ENCODE measurements around the gene PDCD2. TPM values are rescaled to one million over a fixed set of nuclear protein-coding genes. Genes with fewer than 3 reads are reported as not detected.
A peak's percentile ranks its signal among the peaks of the same experiment; 100 is the strongest.

PDCD2 gene
- total and polyA plus RNA-seq, 9 of the 15 experiments (the other 6 are each of a cell fraction or from before 2014, with no cell fraction given), result 67.3 to 430 (median 318) TPM

DNA sequence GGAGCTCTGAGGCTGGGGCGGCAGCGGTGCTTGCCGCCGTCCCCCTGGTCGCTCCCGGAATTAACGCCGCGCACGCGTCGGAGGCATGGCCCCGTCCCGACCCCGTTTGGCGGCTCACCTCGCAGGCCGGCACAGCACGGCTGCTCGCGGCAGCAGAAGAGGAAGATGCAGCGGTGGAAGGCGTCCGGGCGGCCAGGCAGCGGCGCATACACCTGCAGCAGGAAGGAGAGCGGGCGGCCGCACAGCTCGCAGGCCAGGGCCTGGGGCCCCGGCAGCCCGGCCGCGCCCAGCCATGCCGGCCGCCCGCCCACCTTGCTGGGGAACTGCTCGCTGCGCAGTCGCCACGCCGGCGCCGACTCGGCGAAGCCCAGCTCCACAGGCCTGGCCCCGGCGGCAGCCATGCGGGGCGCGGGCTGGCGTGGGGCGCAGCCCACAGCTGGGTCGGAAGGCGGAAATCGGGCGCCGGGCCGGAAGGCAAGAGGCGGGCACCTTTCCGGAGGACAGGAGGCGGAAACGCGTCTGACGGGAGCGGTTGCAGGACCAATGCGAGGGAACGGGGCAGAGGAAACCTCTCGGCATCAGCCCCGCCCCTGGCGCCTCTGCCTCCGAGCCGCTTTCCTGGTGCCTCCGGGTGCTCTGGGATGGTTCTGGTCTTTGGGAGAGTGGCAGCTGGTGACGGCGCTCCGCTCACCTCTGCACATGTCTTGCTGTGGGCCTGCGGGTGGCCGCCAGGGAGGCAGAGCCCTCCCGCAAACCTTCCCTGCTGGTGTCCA, at the start of gene PDCD2 (continued):
- TF ChIP-seq, protein P1, sequence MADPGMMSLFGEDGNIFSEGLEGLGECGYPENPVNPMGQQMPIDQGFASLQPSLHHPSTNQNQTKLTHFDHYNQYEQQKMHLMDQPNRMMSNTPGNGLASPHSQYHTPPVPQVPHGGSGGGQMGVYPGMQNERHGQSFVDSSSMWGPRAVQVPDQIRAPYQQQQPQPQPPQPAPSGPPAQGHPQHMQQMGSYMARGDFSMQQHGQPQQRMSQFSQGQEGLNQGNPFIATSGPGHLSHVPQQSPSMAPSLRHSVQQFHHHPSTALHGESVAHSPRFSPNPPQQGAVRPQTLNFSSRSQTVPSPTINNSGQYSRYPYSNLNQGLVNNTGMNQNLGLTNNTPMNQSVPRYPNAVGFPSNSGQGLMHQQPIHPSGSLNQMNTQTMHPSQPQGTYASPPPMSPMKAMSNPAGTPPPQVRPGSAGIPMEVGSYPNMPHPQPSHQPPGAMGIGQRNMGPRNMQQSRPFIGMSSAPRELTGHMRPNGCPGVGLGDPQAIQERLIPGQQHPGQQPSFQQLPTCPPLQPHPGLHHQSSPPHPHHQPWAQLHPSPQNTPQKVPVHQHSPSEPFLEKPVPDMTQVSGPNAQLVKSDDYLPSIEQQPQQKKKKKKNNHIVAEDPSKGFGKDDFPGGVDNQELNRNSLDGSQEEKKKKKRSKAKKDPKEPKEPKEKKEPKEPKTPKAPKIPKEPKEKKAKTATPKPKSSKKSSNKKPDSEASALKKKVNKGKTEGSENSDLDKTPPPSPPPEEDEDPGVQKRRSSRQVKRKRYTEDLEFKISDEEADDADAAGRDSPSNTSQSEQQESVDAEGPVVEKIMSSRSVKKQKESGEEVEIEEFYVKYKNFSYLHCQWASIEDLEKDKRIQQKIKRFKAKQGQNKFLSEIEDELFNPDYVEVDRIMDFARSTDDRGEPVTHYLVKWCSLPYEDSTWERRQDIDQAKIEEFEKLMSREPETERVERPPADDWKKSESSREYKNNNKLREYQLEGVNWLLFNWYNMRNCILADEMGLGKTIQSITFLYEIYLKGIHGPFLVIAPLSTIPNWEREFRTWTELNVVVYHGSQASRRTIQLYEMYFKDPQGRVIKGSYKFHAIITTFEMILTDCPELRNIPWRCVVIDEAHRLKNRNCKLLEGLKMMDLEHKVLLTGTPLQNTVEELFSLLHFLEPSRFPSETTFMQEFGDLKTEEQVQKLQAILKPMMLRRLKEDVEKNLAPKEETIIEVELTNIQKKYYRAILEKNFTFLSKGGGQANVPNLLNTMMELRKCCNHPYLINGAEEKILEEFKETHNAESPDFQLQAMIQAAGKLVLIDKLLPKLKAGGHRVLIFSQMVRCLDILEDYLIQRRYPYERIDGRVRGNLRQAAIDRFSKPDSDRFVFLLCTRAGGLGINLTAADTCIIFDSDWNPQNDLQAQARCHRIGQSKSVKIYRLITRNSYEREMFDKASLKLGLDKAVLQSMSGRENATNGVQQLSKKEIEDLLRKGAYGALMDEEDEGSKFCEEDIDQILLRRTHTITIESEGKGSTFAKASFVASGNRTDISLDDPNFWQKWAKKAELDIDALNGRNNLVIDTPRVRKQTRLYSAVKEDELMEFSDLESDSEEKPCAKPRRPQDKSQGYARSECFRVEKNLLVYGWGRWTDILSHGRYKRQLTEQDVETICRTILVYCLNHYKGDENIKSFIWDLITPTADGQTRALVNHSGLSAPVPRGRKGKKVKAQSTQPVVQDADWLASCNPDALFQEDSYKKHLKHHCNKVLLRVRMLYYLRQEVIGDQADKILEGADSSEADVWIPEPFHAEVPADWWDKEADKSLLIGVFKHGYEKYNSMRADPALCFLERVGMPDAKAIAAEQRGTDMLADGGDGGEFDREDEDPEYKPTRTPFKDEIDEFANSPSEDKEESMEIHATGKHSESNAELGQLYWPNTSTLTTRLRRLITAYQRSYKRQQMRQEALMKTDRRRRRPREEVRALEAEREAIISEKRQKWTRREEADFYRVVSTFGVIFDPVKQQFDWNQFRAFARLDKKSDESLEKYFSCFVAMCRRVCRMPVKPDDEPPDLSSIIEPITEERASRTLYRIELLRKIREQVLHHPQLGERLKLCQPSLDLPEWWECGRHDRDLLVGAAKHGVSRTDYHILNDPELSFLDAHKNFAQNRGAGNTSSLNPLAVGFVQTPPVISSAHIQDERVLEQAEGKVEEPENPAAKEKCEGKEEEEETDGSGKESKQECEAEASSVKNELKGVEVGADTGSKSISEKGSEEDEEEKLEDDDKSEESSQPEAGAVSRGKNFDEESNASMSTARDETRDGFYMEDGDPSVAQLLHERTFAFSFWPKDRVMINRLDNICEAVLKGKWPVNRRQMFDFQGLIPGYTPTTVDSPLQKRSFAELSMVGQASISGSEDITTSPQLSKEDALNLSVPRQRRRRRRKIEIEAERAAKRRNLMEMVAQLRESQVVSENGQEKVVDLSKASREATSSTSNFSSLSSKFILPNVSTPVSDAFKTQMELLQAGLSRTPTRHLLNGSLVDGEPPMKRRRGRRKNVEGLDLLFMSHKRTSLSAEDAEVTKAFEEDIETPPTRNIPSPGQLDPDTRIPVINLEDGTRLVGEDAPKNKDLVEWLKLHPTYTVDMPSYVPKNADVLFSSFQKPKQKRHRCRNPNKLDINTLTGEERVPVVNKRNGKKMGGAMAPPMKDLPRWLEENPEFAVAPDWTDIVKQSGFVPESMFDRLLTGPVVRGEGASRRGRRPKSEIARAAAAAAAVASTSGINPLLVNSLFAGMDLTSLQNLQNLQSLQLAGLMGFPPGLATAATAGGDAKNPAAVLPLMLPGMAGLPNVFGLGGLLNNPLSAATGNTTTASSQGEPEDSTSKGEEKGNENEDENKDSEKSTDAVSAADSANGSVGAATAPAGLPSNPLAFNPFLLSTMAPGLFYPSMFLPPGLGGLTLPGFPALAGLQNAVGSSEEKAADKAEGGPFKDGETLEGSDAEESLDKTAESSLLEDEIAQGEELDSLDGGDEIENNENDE (IDR thresholded peaks at IDR 0.05; ENCODE audit: low read depth, low read length), result no peak
- TF ChIP-seq NCOA1 (IDR thresholded peaks at IDR 0.05; ENCODE audit: low read depth) (peak; percentile 91), FIP1L1 (IDR thresholded peaks at IDR 0.05; ENCODE audit: low read depth, low read length, poor library complexity, severe bottlenecking) (peak; percentile 88), GABPB1 (CRISPR knock-in tag; IDR thresholded peaks at IDR 0.05) (peak; percentile 97), POLR2A (conservative IDR thresholded peaks at IDR 0.05) (peak; percentile 88), TAL1 (IDR thresholded peaks at IDR 0.05) (no peak), BRD4 (IDR thresholded peaks at IDR 0.05) (no peak), ZNF121 (CRISPR knock-in tag; conservative IDR thresholded peaks at IDR 0.05) (peak; percentile 45; the same call in 1 of the 2 replicates)
- TF ChIP-seq, protein P2, sequence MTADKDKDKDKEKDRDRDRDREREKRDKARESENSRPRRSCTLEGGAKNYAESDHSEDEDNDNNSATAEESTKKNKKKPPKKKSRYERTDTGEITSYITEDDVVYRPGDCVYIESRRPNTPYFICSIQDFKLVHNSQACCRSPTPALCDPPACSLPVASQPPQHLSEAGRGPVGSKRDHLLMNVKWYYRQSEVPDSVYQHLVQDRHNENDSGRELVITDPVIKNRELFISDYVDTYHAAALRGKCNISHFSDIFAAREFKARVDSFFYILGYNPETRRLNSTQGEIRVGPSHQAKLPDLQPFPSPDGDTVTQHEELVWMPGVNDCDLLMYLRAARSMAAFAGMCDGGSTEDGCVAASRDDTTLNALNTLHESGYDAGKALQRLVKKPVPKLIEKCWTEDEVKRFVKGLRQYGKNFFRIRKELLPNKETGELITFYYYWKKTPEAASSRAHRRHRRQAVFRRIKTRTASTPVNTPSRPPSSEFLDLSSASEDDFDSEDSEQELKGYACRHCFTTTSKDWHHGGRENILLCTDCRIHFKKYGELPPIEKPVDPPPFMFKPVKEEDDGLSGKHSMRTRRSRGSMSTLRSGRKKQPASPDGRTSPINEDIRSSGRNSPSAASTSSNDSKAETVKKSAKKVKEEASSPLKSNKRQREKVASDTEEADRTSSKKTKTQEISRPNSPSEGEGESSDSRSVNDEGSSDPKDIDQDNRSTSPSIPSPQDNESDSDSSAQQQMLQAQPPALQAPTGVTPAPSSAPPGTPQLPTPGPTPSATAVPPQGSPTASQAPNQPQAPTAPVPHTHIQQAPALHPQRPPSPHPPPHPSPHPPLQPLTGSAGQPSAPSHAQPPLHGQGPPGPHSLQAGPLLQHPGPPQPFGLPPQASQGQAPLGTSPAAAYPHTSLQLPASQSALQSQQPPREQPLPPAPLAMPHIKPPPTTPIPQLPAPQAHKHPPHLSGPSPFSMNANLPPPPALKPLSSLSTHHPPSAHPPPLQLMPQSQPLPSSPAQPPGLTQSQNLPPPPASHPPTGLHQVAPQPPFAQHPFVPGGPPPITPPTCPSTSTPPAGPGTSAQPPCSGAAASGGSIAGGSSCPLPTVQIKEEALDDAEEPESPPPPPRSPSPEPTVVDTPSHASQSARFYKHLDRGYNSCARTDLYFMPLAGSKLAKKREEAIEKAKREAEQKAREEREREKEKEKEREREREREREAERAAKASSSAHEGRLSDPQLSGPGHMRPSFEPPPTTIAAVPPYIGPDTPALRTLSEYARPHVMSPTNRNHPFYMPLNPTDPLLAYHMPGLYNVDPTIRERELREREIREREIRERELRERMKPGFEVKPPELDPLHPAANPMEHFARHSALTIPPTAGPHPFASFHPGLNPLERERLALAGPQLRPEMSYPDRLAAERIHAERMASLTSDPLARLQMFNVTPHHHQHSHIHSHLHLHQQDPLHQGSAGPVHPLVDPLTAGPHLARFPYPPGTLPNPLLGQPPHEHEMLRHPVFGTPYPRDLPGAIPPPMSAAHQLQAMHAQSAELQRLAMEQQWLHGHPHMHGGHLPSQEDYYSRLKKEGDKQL (CRISPR knock-in tag; IDR thresholded peaks at IDR 0.05; ENCODE audit: borderline replicate concordance), result no peak
- TF ChIP-seq, protein P3, sequence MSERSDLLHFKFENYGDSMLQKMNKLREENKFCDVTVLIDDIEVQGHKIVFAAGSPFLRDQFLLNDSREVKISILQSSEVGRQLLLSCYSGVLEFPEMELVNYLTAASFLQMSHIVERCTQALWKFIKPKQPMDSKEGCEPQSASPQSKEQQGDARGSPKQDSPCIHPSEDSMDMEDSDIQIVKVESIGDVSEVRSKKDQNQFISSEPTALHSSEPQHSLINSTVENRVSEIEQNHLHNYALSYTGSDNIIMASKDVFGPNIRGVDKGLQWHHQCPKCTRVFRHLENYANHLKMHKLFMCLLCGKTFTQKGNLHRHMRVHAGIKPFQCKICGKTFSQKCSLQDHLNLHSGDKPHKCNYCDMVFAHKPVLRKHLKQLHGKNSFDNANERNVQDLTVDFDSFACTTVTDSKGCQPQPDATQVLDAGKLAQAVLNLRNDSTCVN (CRISPR knock-in tag; IDR thresholded peaks at IDR 0.05), result no peak

Measured in K562 (cell line).